DOHH2 (cell line): ENCODE data around the gene TM4SF1.

Source experiments
- H3F3A ChIP-seq: fragments of 200-600 bp; sonication (generic), shearing (Covaris generic); 2 replicates; pipeline ENCODE4 v1.6.0; 2016; ENCODE audit warnings: antibody characterized with exemption, mild to moderate bottlenecking; ENCODE audit not compliant: control insufficient read depth, insufficient read depth
- H3K27ac ChIP-seq: fragments of 200-600 bp; sonication (generic); 2 replicates; pipeline ENCODE4 v1.5.1; 2014; ENCODE audit warnings: low read depth, mild to moderate bottlenecking, low read length, moderate library complexity
- H3K27me3 ChIP-seq: fragments of 200-600 bp; sonication (generic); 2 replicates; pipeline ENCODE4 v1.6.1; 2014; ENCODE audit warnings: mild to moderate bottlenecking, low read length, mixed read lengths; ENCODE audit not compliant: control insufficient read depth
- H3K36me3 ChIP-seq: fragments of 200-600 bp; sonication (generic); 2 replicates; pipeline ENCODE4 v1.6.1; 2014; ENCODE audit warnings: mild to moderate bottlenecking, low read length, moderate library complexity, mixed read lengths; ENCODE audit not compliant: control insufficient read depth
- H3K4me1 ChIP-seq: fragments of 200-600 bp; sonication (generic); 2 replicates; pipeline ENCODE4 v1.6.1; 2014; ENCODE audit warnings: mild to moderate bottlenecking, low read length, mixed read lengths; ENCODE audit not compliant: control insufficient read depth
- H3K4me2 ChIP-seq: fragments of 200-600 bp; sonication (generic); 2 replicates; pipeline ENCODE4 v1.6.0; 2014; ENCODE audit warnings: mild to moderate bottlenecking, low read length, moderate library complexity
- H3K4me3 ChIP-seq: fragments of 200-600 bp; sonication (generic); 2 replicates; pipeline ENCODE4 v1.5.1; 2014; ENCODE audit warnings: mild to moderate bottlenecking, low read length, mixed read lengths
- H3K79me2 ChIP-seq: fragments of 200-600 bp; sonication (generic); 2 replicates; pipeline ENCODE4 v1.6.1; 2014; ENCODE audit warnings: mild to moderate bottlenecking, low read length, mixed read lengths; ENCODE audit not compliant: control insufficient read depth
- H3K9me2 ChIP-seq: fragments of 200-600 bp; sonication (generic); replicated peaks from 2 replicates; pipeline ENCODE4 v1.6.1; 2014; ENCODE audit warnings: mild to moderate bottlenecking, low read length, mixed read lengths; ENCODE audit not compliant: control insufficient read depth
- H3K9me3 ChIP-seq: fragments of 200-600 bp; sonication (generic); 2 replicates; pipeline ENCODE4 v1.6.1; 2014; ENCODE audit warnings: antibody characterized with exemption, low read length, mixed read lengths; ENCODE audit not compliant: control insufficient read depth, insufficient read depth
- H4K20me1 ChIP-seq: fragments of 200-600 bp; sonication (generic); 2 replicates; pipeline ENCODE4 v1.6.0; 2014; ENCODE audit warnings: low read depth, mild to moderate bottlenecking, antibody characterized with exemption, low read length, moderate library complexity; ENCODE audit not compliant: control insufficient read depth, insufficient read depth
- CTCF ChIP-seq: fragments of 200-600 bp; sonication (generic); IDR thresholded peaks from one replicate; pipeline ENCODE4 v1.5.1; 2014; ENCODE audit warnings: antibody characterized with exemption, mild to moderate bottlenecking, low read depth, low read length; ENCODE audit not compliant: poor library complexity, severe bottlenecking
- EZH2phosphoT487 ChIP-seq: fragments of 200-600 bp; sonication (generic); IDR thresholded peaks from 2 replicates; pipeline ENCODE4 v1.6.1; 2017; ENCODE audit warnings: borderline replicate concordance, mild to moderate bottlenecking, antibody characterized with exemption, low read length, moderate library complexity, mixed read lengths

Gene TM4SF1

GRCh38 chr3:149385617-149386298 lies 8.3 kb upstream of the TM4SF1 start:
- Histone ChIP-seq H3K4me3 (no peak overlapping the region), H3K36me3 (no peaks in the 10 kb centered on the region), H3K4me1 (no peaks in the 10 kb centered on the region)

GRCh38 chr3:149384911-149385321 lies 7.5 kb upstream of the TM4SF1 start:
- Histone ChIP-seq H3K4me3 (no peak overlapping the region), H3K9me2 (no peaks in the 10 kb centered on the region), H4K20me1 (no peaks in the 10 kb centered on the region), H3F3A (no peaks in the 10 kb centered on the region), H3K4me2 (no peak overlapping the region), H3K36me3 (no peaks in the 10 kb centered on the region), H3K9me3 (no peaks in the 10 kb centered on the region), H3K4me1 (no peaks in the 10 kb centered on the region), H3K27me3 (peaks cover 6% of the 10 kb centered on the region; the same call in 1 of the 2 replicates), H3K79me2 (no peaks in the 10 kb centered on the region), H3K27ac (no peak overlapping the region)
- TF ChIP-seq CTCF (no peak), EZH2phosphoT487 (no peak)

More at GRCh38 chr3:149385617-149386298, 8.3 kb upstream of the TM4SF1 start:
- no peaks in the 10 kb centered on the region for H3K9me3 ChIP-seq
- H4K20me1 ChIP-seq = no peaks in the 10 kb centered on the region
- H3K27me3 ChIP-seq = peaks cover 6% of the 10 kb centered on the region; the same call in 1 of the 2 replicates
- no peaks in the 10 kb centered on the region for H3K79me2 ChIP-seq
- no peak overlapping the region for H3K4me2 ChIP-seq
- TF ChIP-seq CTCF (no peak), EZH2phosphoT487 (no peak)
- H3K9me2 ChIP-seq = no peaks in the 10 kb centered on the region
- H3F3A ChIP-seq = no peaks in the 10 kb centered on the region
- H3K27ac ChIP-seq = no peak overlapping the region

- no peak overlapping the region for H3K27ac ChIP-seq
Measured at GRCh38 chr3:149384167-149384566, 6.7 kb upstream of the TM4SF1 start.

More at GRCh38 chr3:149384167-149384566, 6.7 kb upstream of the TM4SF1 start:
- Histone ChIP-seq H3K79me2 (no peaks in the 10 kb centered on the region), H4K20me1 (no peaks in the 10 kb centered on the region), H3K27me3 (peaks cover 6% of the 10 kb centered on the region; the same call in 1 of the 2 replicates), H3K4me2 (no peak overlapping the region), H3K9me3 (no peaks in the 10 kb centered on the region), H3F3A (no peaks in the 10 kb centered on the region), H3K4me3 (no peak overlapping the region), H3K4me1 (no peaks in the 10 kb centered on the region), H3K36me3 (no peaks in the 10 kb centered on the region), H3K9me2 (no peaks in the 10 kb centered on the region)
- TF ChIP-seq EZH2phosphoT487 (no peak), CTCF (no peak)
